NCI-H128 (cell line): ENCODE measurements around the gene HTR4.

Experiments
- DNase-seq: peaks from one replicate; lab custom pipeline; 2025; ENCODE audit not compliant: unreplicated experiment; lab: John Stamatoyannopoulos, UW

The HTR4 gene

DNA sequence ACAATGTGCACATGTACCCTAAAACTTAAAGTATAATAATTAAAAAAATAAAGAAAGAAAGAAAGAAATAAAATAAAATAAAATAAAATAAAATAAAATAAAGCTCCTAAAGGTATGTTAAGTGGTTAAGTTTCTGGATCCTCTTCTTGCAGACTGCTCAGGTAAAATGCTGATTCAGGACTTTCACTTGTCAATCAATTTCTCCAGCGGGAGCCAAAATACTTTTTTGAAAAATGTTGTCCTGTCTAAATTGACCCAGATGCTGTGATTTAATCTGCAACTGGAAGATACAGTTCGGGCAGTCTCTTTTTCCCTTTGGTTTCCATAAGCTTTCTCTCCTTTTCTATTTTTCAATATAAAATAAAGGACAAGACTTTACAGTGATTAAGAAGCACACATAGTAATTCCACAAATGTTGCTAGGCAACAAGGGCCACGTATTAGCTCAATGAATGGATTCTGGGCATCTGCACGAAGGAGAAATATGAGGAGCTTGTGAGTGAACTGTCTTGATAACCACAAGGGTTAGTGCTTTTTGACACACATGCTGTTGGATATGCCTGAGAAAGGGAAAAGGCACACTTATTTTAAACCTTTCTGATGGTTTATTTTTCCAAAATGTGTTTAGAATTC is 38.6 kb downstream of the HTR4 start:
- DNase-seq = no peak

GRCh38 chr5:148607406-148607805 is 46.9 kb downstream of the HTR4 start:
- no peak for DNase-seq

DNA sequence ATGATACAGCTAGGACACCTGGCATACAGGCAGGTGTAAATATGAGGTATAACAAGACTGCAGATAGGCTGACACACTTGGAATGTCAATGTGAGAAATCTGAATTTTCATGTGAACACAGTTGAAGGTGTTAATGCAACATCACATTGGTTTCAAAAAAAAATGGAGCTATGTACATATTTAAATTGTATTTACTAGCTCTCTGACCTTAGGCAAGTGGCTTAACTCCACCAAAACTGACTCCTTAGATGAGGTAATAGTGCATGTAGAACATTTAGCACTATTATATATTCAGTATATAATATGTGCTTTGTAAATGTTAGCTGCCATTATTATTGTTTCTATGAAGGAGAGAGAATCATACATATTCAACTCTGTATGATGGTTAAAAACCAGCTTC is 48.0 kb downstream of the HTR4 start:
- DNase-seq = no peak

- no peak for DNase-seq
Measured at GRCh38 chr5:148599187-148599586, 55.1 kb downstream of the HTR4 start.

- DNase-seq = no peak
Measured at GRCh38 chr5:148595697-148596096, 58.6 kb downstream of the HTR4 start.

DNA sequence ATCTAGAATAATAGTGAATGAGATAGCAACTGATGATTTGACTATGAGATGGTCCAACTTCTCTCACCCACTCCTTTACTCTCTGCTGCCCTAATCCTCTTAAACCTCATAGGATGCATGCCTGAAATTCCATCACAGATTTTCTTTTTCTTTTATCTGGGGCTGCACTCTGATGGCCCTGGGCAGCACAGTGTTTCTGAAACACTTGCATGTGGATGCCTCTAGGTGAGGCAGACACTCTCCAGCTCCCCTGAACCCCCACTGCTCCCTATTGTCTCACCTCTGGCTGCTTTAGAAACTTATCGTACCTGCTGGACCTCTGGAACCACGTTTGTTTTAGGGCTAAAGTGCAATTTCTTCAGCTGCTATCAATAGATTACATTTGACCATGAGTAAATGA is 67.5 kb downstream of the HTR4 start:
- no peak for DNase-seq

DNA sequence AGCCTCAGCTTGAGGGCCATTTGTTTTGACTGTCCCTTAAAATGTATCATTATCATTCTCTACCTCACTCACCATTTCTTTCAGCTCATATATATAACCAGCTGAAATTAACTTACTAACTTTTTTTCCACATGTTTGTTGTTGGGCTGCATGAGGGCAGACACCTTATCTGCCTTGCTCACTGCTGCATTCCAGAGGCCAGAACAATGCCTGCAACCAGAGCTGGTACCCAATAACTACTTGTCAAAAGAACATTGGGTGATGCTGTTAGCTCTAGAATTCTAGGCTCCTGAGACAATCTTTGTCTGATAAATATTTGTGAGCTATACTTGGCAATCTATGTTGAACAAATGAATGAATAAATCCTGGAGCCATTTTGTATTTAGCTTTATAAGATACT is 68.3 kb downstream of the HTR4 start:
- DNase-seq = no peak

GRCh38 chr5:148584103-148584502 is 70.2 kb downstream of the HTR4 start:
- no peak for DNase-seq

DNA sequence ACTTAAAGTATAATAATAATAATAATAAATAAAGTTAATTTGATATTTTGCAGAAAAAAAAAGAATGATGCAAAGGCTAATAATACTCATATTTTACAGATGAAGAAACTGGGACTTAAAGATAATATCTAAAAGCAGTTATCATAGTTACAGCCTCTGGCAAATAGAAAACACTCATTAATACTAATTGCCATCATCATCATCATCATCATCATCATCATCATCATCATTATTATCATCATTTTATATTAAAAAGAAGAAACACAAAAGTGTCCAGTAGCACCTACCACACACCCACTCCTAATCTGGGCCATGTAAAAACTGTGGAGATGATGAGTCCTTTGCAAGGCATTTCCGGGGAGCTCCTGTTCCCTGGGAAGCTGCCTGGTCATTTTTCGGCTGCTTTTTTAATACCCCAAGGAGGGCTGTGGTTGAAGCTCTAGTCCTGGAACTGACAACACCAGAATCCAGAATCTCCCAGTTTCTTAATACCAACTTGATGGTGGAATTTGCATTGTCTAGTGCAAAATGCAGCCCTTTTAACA is 70.8 kb downstream of the HTR4 start:
- DNase-seq = no peak

DNA sequence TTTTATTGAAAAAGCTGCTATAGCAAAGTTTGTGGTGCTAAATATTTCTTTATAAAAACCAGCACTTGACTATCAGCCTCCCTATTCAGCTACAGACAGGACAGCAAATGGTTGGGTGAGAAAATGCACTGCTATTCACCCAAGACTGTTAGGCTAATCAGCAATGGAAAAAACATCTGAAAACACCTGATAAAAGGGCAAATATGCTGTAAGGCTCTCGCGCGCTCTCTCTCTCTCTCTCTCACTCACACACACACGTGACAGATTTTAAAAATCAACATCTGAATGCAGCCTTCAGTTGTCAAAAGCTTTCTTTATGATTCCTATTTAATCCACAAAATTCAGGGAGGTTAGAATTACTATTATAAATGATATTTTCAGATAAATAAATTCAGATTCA is 80.2 kb downstream of the HTR4 start:
- no peak for DNase-seq

- DNase-seq = no peak
Measured at GRCh38 chr5:148573374-148573773, 81.0 kb downstream of the HTR4 start.

DNA sequence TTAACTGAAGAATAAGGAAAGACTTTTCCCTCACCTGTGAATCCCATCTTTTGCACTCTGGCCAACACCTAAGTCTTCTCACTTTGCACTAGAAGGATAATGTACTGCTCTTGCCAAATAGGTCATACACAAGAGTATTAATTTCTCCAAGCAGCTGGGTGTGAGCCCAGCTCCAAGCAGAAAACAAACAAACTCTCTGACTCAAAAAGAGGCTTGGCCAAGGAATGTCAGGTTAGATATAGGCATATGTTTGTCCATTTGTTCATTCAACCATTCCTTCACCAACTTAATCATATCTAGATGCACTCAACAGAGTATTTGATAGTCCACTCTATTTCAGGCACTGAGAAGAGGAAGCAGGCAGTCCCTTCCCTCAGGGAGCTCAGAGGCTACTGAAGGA is 84.4 kb downstream of the HTR4 start:
- no peak for DNase-seq

DNA sequence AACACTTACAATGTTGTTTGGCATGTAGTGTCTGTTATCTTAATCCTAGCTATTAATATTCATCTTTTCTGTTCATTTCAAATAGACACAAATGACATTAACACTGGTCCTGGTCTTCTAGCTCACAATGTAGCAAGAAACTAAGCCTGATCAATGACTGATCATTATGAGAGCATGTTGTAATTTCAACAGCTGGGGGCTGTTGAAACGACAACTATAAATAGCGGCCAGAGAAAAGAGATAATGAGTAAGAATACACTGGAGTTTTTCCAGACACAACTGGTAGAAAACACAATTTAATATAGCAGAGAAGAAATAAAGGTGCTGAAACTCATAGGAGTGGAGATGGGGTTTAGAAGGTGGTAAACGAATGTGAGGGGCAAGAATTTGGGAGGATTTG is 89.2 kb downstream of the HTR4 start:
- no peak for DNase-seq

GRCh38 chr5:148563021-148563420 is 91.3 kb downstream of the HTR4 start:
- DNase-seq = no peak

DNA sequence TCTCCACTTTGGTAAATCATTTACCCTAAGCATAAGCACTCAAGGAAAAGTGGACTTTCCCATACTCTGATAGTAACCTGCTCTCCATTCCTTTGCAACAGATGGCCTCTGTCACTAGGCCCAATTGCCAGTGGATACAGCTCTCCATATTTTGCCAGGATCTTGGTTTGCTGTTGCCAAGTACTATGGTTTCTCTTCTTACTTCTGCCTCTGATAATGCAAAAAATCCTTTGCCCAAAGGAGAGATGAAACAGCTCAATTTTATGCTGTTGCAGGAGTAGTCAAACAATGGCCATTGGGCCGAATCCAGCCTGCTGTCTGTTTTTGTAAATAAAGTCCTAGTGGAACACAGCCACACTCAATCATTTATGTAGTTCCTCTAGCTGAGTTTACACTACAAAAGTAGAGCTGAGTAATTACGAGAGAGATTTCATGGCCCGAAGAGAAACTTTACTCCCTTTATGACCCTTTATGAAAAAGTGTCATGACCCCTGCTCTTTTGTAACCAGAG is 92.5 kb downstream of the HTR4 start:
- no peak for DNase-seq

DNA sequence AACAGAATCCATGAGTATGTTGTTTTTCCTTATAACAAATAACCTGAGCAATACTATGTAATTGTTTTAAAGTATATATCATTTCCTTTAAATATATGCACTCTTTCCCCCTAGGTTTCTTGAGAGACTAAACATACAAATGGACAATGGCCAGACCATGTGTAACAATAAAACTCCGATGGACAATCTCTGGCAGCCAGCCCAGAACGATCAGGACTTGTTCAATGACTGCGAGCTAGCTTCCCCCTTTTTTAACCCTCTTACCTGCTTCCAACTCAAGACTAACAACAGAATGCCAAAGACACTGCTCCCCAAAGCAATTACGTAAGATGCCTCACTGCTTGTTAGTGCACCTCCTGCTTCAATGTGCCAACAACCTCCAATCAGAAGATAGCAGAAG is 94.9 kb downstream of the HTR4 start:
- no peak for DNase-seq

GRCh38 chr5:148558892-148559291 is 95.4 kb downstream of the HTR4 start:
- DNase-seq = no peak

DNA sequence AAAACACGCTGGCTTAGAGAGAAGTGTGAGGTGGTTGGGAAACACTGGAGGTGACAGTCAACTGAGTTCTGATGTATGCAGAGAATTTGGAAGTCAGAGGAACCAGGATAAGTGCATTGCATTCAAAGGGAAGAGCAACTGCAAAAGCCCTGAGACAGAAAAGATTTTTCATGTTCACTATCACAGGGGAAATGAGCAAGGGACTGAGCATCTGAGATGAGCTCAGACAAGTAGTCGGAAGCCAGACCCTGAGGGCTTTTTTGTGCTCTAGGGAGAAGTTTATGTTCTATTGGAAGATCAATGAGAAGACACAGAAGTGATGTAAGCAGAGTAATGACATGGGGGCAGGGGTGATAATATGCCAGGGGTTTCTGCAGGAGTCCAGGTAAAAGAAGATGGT is 97.5 kb downstream of the HTR4 start:
- DNase-seq = no peak

- DNase-seq = no peak
Measured at GRCh38 chr5:148554621-148555020, 99.7 kb downstream of the HTR4 start.

GRCh38 chr5:148543727-148544126 is 110.6 kb downstream of the HTR4 start:
- DNase-seq = no peak

DNA sequence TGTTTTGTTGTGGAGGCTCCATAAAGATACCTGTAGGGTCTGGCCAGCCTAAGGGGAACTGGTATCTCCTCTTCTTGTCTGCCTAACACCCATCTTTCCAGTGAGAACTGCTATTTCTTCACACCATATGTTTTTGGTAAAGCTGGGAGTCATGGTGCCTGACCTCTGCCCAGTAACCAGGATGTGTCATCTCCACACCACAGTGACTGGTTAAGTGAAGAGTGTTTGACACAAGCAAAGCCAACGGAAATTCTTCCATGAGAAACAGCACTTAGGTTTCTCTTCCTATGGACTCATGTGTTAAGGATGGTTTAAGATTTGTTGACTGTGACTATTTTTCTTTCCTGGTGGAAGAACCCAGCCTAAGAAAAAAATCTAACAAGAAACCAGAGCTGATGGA is 111.5 kb downstream of the HTR4 start:
- no peak for DNase-seq

DNA sequence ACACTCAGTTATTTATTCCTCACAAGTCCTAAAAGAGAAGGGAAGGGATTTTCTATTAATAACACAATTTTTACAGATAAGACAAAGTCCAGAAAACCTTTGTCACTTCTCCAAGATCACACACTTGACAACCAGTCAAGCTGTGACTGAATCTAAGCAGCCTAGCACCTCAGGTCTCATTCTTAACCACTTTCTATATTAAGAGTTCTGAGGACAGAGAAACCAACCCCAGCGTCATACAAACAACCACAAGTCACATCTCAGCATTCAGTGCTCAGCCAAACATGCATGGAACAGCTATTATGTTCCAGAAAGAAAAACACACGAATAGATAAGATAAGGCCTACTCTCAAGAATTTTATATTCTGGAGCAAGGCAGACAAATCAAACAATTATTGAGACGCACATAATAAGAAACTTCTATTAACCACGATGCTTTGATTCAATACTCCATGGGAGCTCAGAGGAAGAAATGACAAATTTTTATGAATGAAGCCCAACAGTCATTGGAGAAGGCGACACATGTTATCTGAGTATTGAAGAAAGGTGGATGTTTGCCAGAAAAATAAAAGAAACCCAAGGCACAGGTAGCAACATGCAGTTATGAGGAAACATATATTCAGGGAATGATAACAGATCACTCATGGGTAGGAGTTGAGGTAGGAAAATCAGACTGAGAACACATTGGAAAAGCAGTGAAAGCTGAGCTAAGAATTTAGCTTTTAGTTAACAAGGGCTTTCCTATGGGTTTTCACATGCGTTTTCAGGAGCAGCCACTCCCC is 113.1 kb downstream of the HTR4 start:
- DNase-seq = no peak
